Choroid plexus epithelial cell (primary cell): Measurements from ENCODE around the gene EGFLAM.
A peak's percentile ranks its signal among the peaks of the same experiment; 100 is the strongest.

Experiments
- DNase-seq: peaks from one replicate; pipeline ENCODE4 v3.0.0-alpha.2; 2010; ENCODE audit warnings: low read depth
- H3K4me3 ChIP-seq: 2 replicates; pipeline ENCODE4 v1.5.1; 2011; ENCODE audit warnings: low read depth, mild to moderate bottlenecking, control low read depth, low read length, moderate library complexity
- CTCF ChIP-seq: conservative IDR thresholded peaks from 2 replicates; pipeline ENCODE4 v1.5.1; 2011; ENCODE audit warnings: low read depth, mild to moderate bottlenecking, control low read depth, inconsistent platforms, low read length, moderate library complexity

Gene EGFLAM

DNA sequence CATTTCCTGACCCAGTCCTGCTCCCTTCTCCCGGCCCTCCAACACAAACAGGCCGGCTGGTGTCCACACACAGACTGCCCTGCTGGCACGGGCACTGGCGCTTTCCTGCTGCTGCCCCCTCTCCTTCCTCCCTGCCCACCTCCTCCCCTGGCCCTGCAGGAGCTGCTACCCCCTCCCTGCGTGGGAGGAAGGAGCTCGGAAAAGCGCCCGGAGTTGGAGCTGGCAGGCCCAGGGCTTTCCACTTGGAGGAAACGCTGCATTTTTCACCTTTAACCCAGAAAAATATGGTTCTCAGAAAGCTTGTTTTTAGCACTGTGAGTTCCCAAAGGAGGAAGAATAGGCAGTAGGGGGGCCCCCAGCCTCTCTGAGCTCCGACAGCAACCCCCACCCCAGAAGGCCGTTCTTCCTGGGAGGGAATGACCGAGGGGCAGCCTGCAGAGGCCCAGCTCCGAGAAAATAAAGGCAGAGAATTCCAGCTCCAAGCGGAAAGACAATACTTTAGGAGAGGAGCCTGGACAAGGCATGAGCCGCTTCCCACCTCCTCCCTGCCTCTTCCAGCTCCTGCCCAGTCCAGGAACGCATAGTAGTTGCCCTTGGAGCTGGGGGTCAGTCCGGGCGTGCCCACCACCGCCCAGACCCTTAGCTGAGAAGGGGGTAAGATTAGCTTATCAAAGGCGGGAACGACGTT is 209.1 kb downstream of the EGFLAM start:
- DNase-seq: peak; percentile 87
- H3K4me3 ChIP-seq: peak overlapping the region; percentile 15
- no peak for TF ChIP-seq CTCF

DNA sequence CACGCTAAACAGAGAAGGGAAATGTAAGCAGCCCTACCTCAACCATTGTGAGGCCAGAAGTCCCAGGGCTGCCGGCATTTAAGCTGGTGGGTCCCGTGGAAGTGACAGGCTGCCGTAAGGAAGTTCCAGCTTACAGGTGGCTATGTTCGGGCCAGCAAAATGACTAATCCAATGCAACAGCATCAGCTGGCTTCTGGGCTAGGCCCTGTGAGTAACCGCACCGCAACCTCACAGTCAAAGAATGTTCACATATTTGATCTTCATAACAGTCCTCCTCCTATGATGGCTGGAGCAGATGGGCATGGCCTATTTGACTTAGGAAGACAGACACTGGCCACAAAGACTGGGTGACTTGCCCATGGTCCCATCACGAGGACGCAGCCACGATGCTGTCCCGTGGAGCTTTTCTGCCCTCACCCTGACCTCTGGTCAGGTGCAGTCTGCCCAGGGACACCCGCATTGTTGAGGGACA is 209.9 kb downstream of the EGFLAM start:
- no peak overlapping the region for H3K4me3 ChIP-seq
- DNase-seq: peak; percentile 97
- TF ChIP-seq CTCF: no peak

DNA sequence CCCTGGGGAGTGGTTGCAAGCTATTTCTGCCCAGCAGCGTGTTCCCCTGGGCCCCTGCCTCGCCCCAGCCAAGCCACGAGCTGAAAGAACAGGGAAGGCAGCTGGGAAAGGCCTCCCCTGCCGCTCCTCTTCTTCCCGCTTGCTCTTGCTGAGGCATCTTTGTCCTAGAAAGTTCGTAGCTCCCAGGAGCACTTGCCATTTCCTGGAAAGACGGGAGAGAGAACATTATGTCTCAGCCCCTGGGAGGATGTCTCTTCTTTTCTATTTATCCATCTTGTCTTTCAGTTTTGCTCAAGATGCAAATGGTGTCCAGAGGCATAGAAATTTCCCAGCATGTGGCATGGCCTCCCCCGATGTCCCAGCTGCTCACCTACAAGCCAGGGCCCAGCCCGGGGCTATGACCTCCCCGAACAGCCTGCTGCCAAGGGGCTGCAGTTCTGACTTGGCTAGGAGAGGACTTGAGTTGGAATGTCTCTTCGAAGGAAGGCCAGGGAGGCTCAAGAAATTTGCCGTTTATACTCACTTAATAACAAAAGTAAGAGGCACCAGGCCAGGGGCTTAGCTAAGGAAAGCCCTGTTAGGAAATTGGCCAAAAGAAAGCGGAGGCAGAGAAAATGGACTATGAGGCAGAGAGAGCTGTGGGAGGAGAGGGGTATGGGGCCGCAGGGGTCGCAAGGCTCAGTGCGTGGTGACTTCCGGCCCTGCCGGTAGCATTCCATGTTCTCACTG is 210.8 kb downstream of the EGFLAM start:
- no peak for TF ChIP-seq CTCF
- DNase-seq: peak; percentile 84
- no peak overlapping the region for H3K4me3 ChIP-seq

- no peak for TF ChIP-seq CTCF
- H3K4me3 ChIP-seq: no peak overlapping the region
- no peak for DNase-seq
Observed at GRCh38 chr5:38469707-38470267, 211.4 kb downstream of the EGFLAM start.

DNA sequence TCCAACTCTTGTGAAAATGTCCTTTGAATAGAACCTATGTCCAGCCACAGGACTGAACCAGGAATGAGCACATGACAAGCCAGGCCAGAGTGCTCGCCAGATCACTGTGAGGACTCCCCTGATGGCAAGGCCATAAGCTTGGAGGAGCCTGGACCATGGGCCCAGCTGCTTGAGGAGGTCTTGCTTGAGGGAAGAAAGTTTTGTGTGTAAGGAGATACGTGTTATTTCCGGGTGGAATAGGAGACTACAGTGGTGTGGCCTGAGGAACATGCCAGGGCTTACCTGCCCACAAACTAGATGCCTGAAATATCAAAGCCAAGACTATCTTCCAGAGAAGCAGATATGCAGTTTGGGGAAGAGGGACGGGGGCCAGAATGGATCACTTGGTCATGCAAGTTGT is 213.3 kb downstream of the EGFLAM start:
- no peak for DNase-seq
- no peak for TF ChIP-seq CTCF
- H3K4me3 ChIP-seq: no peak overlapping the region

GRCh38 chr5:38472541-38472940 is 214.2 kb downstream of the EGFLAM start:
- no peak for DNase-seq
- H3K4me3 ChIP-seq: no peak overlapping the region
- TF ChIP-seq CTCF: no peak

- TF ChIP-seq CTCF: no peak
- H3K4me3 ChIP-seq: no peak overlapping the region
- DNase-seq: peak; percentile 35
Observed at GRCh38 chr5:38473008-38473407, 214.6 kb downstream of the EGFLAM start.
